NCI-H2196 treated with DMSO at 0.1 percent for 48 hours (cell line): Measurements from ENCODE around the gene BIN1.

ENCODE experiments used
- DNase-seq: peaks from one replicate; lab custom pipeline; 2025; ENCODE audit not compliant: unreplicated experiment; lab: John Stamatoyannopoulos, UW

Gene BIN1

DNA sequence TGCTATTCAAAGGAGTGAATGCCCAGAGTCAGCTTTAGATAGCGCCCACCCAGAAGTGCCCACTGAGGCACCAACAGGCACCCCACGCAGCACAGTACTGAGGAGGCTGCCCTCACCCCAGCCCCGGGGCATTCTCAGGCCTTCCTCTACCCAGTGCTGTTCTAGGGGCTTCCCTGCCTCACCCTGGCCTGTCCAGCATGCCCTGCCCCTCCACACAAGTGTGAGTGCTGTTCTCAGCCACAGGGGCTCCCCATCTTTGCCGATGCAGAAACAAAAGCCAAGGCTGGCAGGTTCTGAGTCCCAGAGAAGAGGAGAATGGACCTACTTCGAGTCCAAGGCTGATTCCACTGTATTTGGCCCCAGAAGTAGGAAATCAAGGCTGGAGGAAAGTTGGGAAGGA, 15.8 kb downstream of the BIN1 start:
- no peak for DNase-seq

DNA sequence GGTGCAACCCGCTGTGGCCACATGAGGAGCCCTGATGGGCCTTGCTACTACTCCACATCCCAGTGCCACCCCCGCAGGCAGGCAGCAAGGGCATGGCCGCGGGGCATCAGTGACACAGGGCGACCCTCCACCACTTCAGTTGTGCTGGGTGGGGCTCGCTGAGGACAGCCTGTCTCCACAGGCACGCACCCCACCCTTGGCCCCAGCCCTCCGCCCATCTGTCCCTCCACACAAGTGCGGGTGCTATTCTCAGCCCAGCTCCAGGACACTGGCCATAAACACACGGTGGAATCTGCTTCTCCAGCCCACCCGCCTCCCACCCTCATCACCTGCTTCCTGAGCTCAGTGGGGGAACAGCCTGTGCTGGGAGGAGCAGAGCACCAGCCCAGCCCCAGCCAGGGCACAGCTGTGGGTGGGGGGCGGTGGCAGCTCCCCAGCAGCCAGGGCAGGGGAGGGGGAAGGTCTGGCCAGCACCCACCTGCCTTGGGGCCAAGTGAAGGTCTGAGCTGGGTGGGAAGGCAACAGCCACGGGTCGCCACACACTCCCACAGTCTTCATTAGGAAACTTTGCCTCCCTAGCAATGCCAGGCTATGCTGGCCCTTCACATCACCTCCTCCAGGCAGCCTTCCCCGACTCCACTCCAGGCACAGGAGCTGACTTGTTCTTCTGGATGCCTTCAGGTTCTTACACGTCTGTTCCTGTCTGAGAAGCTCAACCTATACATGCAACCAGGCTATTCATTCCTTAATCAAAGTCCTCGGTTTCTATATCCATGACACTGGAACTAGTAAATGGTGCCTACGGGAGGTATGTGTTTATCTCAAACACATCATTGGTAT, 16.5 kb downstream of the BIN1 start:
- no peak for DNase-seq

DNA sequence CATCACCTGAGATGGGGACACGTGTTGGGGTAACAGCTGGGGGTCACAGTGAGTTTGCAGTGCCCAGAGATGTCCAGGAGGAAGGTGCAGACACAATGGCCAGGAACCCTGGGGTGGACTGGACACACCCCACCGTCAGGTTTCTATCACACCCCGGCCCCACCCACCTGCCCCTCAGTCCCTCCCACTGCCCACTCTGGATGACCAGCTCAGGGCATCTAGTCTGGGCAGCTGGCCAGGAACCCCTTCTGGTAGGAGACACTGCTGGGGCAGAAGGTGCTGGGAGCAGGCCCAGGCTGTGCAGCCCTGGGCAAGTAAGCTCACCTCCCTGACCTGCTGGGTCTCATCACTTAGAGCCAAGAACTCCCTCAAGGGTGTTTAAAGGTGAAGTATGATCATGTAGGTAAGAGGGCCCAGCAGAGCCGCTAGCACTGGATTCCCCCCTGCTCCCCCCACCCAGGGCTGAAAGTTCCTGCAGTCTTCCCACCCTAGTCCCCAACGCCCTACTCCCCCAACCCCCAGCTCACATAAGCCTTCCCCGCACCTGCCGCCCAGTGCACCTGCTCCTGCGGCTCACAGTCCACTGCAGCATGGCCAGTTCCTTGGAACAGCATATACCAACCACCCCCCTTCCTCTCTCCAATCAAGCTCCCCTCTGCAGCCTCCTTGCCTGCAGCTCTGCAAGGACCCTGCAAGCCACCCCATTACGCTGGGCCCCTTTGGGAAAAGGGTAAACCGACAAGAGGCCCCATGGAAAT, 17.3 kb downstream of the BIN1 start:
- no peak for DNase-seq

- DNase-seq = no peak
Observed at GRCh38 chr2:127088706-127089105, 18.2 kb downstream of the BIN1 start.

GRCh38 chr2:127087791-127088495, 19.0 kb downstream of the BIN1 start:
- no peak for DNase-seq

DNA sequence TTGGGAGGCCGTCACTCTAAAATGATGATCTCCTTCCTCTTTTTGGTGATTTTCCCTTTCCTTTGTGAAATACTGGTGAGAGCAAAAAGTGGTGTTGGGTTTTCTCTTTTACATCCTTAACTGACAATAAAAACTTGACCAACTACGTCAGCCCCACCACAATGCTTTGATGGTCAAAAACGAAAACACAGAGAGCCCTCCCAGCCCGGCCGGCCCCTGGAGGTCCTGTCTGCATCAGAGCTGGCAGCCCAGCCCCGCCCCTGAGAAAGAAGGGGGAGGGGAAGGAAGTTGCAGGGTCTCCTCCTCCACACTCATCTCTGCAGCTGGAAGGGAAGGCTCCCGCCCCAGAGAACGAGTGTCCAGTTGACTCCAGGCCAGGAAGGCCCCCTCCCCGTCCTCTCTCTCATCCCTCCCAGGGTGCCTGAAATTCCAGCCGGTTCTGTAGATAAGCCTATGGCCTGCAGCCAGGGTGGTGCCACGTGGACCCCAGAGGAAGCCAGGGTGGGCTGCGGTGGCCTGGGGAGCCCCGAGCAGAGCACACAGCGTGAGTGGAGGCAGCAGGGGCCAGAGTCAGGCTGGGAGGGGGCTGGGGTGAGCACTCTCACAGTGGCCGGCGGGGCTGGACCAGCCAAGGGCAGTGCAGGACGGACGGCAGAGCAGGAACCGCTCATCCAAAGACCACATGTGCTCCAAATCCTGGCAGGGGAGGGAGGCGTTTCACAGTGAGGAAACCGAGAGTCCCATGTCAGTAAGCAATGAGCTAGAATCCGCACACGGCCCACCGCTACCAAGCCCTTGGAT, 19.8 kb downstream of the BIN1 start:
- DNase-seq = no peak

GRCh38 chr2:127085317-127085681, 21.7 kb downstream of the BIN1 start:
- no peak for DNase-seq

DNA sequence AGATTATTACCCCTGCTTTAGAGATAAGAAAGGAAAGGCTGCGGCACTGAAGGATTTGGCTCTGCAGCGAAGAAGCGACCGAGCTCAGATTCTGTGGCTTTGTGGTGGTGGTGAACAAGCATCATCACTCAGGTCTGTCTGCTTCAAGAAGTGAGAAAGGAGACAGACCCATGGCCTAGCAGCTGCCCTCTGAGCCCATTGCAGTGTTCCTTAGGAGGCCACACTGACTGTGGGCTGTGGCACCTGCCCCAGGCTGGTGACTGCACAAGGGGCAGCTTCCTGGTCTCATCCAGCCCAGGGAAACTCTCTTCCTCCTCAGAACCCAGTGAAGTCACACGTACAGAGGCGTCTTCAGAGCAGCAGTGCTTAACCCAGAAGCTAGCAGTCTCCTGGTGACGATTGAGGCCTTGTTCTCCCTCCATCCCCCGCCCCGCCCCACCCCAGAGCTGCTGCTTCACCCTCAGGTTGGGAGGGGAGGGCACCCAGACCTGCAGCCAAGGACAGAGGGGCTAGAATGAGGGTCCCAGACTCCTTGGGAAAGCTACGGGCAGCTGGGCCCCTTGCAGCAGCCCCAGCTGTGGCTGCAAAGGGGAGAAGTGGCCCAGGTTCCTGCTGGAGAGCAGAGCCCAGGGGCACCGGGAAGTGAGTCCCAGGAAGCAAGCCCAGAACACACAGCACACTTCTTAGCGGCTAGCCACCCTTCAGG, 22.2 kb downstream of the BIN1 start:
- no peak for DNase-seq

- no peak for DNase-seq
Observed at GRCh38 chr2:127083819-127084503, 23.0 kb downstream of the BIN1 start.

DNA sequence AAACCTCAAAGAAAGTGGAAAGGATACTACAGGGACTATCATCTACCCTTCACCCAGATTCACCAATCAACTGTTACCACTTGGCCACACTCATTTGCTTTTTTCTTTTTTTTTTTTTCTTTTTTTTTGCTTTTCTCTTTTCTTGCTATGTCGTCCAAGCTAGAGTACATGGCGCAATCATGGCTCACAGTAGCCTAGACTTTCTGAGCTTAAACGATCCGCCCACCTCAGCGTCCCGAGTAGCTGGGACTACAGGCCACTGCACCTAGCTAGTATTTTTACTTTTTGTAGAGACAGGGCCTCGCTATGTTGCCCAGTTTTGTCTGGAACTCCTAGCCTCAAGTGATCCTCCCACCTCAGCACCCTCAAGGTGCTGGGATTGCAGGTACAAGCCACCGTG, 24.0 kb downstream of the BIN1 start:
- DNase-seq = no peak

DNA sequence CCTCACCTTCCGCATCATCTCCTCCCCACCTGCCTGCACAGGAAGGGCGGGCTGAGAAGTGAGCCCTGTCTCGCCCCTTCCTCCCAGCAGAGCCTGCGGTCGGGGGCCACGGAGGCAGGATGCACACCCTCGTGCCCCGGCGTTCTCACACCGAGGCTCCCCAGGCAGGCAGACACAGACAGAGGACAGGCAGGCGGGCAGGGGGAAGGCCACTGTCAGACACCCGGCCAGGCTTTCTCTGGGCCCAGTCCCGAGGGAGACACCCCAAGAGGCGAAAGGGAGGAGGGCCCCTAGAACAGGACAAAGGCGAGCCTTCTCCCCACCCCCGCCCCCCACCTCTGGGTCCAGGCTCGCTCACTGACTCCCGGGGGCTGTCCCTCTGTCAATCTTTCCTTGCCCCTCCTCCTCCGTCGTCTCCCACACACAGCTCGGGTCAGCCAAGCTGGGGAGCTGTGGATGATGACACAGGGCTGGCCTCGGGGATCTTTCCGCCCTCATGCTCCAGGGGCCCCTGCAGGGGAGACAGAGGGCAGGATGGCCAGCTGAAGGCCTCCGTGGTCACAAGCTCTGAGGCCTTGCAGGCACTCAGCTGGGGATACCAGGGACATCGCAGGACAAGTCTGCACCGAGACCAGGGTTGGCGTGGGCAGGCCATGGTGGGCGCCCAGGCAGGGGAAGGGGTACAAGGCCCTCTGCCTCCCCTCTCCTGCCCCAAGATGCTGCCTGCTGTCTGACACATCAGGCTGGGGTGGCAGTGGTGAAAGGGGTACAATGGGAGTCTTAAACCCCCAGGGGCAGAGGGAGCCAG, 24.9 kb downstream of the BIN1 start:
- DNase-seq = no peak

GRCh38 chr2:127080938-127081755, 25.8 kb downstream of the BIN1 start:
- DNase-seq = no peak

DNA sequence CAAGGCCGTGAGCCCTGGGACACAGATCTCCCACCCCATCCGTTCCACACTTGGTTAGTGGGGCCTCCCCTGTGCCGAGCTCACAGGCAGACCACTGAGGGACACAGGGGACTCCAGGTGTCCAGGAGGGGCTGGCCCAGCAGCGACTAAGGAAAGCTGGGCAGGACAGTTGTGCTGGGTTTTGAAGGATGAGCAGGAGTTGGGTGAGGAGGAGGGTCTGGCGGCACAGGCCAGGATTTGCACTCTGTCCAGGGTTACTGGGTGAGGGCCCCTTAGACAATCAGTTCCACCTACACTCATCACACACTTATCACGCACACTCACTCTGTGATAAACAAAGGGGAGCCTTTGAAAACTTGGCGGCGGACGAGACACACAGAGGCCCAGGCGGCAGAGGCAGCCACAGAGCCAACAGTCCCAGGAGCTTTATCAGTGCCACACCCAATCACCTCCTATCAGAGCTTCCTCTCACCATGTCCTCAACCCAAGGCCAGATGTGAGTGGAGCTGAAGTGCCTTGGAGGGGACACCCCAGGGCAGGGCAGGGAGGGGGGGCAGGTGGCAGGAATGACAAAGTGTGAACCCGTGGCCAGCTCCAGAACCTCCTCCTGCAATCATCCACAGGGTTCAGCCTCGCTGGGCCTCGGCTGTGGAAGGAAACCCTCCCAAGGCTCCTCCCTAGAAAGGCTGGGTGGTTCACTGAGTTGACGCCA, 26.6 kb downstream of the BIN1 start:
- no peak for DNase-seq

- no peak for DNase-seq
Observed at GRCh38 chr2:127079358-127079920, 27.5 kb downstream of the BIN1 start.

DNA sequence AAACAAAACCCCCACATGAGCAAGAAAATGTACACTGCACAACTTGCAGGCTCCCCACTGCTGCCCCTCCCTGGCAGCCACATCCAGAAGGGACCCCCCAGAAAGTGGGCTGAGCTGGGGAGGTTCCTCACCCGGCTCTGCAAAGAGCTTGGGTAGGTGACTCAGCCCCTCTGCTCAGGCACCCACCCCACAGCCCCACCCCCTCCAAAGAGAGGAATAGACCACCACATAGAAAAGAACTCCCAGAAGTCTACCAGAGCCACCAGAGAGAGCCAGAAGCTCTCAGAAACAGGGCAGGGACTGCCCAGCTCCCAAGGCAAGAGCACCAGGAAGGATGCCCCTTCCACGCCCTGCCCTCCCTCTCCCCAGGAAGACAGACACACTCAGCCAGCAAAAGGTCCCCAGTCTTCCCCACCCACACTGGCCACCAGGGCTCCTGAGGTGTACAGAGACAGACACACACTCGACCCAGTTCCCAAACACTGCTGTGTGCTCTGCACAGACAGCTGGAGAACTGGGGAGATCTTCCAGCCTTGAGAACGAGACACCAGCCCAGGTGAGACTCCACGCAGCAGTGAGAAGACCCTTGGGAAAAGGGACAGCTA, 28.2 kb downstream of the BIN1 start:
- no peak for DNase-seq

DNA sequence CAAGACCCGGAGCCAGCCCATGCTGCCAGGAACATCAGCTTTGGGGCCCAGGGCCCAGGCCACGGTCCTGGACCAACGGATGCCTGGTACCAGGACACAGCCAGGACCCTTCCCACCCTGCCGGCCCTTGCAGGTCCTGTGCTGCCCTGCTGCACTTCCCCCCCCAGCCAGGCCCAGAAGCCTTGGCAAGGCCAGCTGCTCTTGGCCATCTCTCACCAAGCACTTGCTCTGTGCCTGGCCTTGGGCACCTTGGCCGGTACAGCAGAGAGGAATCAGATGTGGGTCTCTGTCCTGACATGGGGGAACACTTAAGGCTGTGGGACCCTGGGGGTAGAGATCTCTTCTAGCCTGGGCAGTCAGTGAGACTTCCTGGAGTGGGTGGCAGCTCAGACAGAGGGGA, 28.9 kb downstream of the BIN1 start:
- DNase-seq = no peak

- no peak for DNase-seq
Observed at GRCh38 chr2:127076924-127077323, 30.0 kb downstream of the BIN1 start.
